Adrenal gland (tissue), 12 donors: ENCODE measurements around the gene CMC1. TPM values are rescaled to one million over a fixed set of nuclear protein-coding genes. Genes with fewer than 3 reads are reported as not detected.

Experiments
- DNase-seq, 7 donors: peaks; one replicate each; pipeline ENCODE4 v3.0.0-alpha.2; 2019 to 2020
- H3K27ac ChIP-seq, 5 donors: fragments of 200-600 bp; sonication (generic) in 4 of 5; 1 replicate in 3 of 5; 2 replicates in 2 of 5; pipeline versions ENCODE4 v1.5.1 to v1.8.0; 2016 to 2020; ENCODE audit warnings: mild to moderate bottlenecking in 1 of 5
- H3K27me3 ChIP-seq: fragments of 200-600 bp; 2 replicates; pipeline ENCODE4 v1.8.0; 2021
- H3K36me3 ChIP-seq, 2 donors: fragments of 200-600 bp; replicated peaks in 1 of 2; 1 replicate in 1 of 2; 2 replicates in 1 of 2; pipeline versions ENCODE4 v1.5.1 to v1.8.0; 2018 to 2022
- H3K4me1 ChIP-seq, 2 donors: fragments of 200-600 bp; replicated peaks in 1 of 2; 1 replicate in 1 of 2; 2 replicates in 1 of 2; pipeline versions ENCODE4 v1.5.1 to v1.8.0; 2018 to 2021
- H3K4me3 ChIP-seq, 4 donors: fragments of 200-600 bp; sonication (generic) in 3 of 4; one replicate each; pipeline ENCODE4 v1.5.1; 2016 to 2018
- H3K9me3 ChIP-seq, 3 donors: fragments of 200-600 bp; sonication (generic) in 1 of 3; replicated peaks in 1 of 3; 1 replicate in 2 of 3; 2 replicates in 1 of 3; pipeline versions ENCODE4 v1.5.1 to v1.8.0; 2016 to 2021
- POLR2A ChIP-seq, 2 donors: fragments of 450-650 bp; IDR thresholded peaks; one replicate each; pipeline ENCODE4 v1.6.1; 2017; ENCODE audit warnings: antibody characterized with exemption in 2 of 2, mild to moderate bottlenecking in 2 of 2, moderate library complexity in 1 of 2
- WGBS, 4 donors: extraction: QIAGEN DNeasy Blood & Tissue Kit in 2 of 4; methylation state at CpG; one replicate each; pipeline versions ENCODE4 v1.1.5 to v1.1.7; 2013 to 2017; 5-methylcytosine and 5-hydroxymethylcytosine counted together
- intact Hi-C, 2 donors: fragments of 100-400 bp; cut with DNase I; formaldehyde crosslinking; loops; one replicate each; pipeline versions ENCODE4 v1.14.1 to v1.15.0; 2022 to 2023
- polyA plus RNA-seq, 3 donors: library from polyadenylated mRNA; stranded (reverse); fragments of 200-250 nt in 2 of 3; fragments of 350-450 nt in 1 of 3; fragmentation: Illumina TruSeq in 1 of 3; extraction: RNeasy Lipid Tissue Mini Kit (QIAGEN cat#74804) in 1 of 3; gene quantifications; one replicate each; pipeline ENCODE4 v1.2.3, GENCODE V29; 2013 to 2014
- total RNA-seq, 9 donors: library from RNA; depleted of rRNA in 4 of 9; stranded (reverse); fragments of >200 nt in 4 of 9; fragments of 120-200 nt in 1 of 9; fragmentation: NEBNext Ultra II Directional in 1 of 9; extraction: Animal tissue kit (Norgen Biotek cat#: 25700) in 1 of 9; gene quantifications; one replicate each; pipeline versions ENCODE4 v1.1.0 to v1.2.4, GENCODE V29; 2013 to 2023
- TF ChIP-seq, protein P1 (sequence below), 6 experiments: fragments of 450-650 bp in 4 of 6; fragments of 200-600 bp in 2 of 6; sonication (generic) in 1 of 6; IDR thresholded peaks; 1 replicate in 5 of 6; 2 replicates in 1 of 6; pipeline versions ENCODE4 v1.5.1 to v1.8.0; 2016 to 2021; ENCODE audit warnings: antibody characterized with exemption in 6 of 6, mild to moderate bottlenecking in 2 of 6, moderate library complexity in 1 of 6
- donor health status: healthy with polysubstance abuse.
- donor health status: Bipolar disorder and iron deficiency.
- donor health status: DM: yes; HTN: yes; CAD: no.
- donor health status: DM: no; HTN: no; CAD: no.
- donor health status: DM: no; HTN: no; CAD: no.
- donor health status: DM: yes; HTN: yes; CAD: no.

The CMC1 gene
- total and polyA plus RNA-seq, 12 donors = 6.7 to 32.8 (median 19.9) TPM

DNA sequence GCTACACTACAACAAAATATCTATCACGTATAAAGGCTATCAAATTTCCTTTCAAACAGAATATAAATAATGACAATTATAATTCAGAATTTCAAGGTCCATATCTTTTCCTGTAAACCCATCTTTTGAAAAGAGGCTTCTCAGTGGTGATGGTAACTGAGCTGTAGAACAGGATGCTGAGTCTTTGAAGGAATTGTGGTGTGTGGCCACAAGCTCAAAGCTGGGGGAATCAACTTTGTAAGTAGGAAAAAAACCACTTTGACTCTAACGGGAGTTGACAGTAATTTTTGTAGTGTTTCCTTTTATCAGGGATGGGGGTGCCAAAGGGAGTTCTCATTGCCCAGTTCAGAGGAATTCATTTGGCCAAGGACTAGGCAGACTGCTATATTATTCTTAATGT, 93.8 kb downstream of the CMC1 start:
- no peak for DNase-seq
- peaks cover 0 to 36% of the 10 kb centered on the region in 2 donors for H3K36me3 ChIP-seq
- H3K9me3 ChIP-seq = no peaks in the 10 kb centered on the region
- no peak overlapping the region for H3K27ac ChIP-seq
- 74 to 81% (median 76%) methylated on average over 2 of the region's 2 CpGs for WGBS, 4 donors
- intact Hi-C loops = no loop called here
- no peaks in the 10 kb centered on the region for H3K27me3 ChIP-seq
- no peak overlapping the region for H3K4me3 ChIP-seq
- H3K4me1 ChIP-seq = no peaks in the 10 kb centered on the region
- TF ChIP-seq, protein P1, sequence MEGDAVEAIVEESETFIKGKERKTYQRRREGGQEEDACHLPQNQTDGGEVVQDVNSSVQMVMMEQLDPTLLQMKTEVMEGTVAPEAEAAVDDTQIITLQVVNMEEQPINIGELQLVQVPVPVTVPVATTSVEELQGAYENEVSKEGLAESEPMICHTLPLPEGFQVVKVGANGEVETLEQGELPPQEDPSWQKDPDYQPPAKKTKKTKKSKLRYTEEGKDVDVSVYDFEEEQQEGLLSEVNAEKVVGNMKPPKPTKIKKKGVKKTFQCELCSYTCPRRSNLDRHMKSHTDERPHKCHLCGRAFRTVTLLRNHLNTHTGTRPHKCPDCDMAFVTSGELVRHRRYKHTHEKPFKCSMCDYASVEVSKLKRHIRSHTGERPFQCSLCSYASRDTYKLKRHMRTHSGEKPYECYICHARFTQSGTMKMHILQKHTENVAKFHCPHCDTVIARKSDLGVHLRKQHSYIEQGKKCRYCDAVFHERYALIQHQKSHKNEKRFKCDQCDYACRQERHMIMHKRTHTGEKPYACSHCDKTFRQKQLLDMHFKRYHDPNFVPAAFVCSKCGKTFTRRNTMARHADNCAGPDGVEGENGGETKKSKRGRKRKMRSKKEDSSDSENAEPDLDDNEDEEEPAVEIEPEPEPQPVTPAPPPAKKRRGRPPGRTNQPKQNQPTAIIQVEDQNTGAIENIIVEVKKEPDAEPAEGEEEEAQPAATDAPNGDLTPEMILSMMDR (IDR thresholded peaks at IDR 0.05) = no peak
- TF ChIP-seq POLR2A (IDR thresholded peaks at IDR 0.05) = no peak

DNA sequence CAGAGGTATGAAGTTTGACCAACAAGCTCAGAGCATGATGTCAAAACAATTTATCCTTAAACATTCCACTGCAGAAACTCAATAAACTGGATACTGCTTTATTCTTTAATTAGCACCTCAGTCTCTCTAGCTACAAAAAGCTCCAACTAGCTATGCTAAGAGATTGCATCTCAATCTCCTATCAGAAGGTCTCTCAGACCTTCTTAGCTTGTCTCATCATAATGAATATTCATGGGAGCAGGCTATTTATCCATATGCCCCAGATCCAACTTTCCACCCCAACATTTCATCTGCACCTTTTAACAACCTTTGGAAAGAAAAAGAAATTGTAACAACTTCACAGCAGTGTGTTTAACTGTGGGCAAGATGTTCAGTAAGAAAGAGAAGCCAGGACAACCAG, 95.8 kb downstream of the CMC1 start:
- H3K27me3 ChIP-seq = no peaks in the 10 kb centered on the region
- no peak overlapping the region for H3K27ac ChIP-seq
- no peak overlapping the region for H3K4me3 ChIP-seq
- TF ChIP-seq POLR2A (IDR thresholded peaks at IDR 0.05) = no peak
- TF ChIP-seq, protein P1 (IDR thresholded peaks at IDR 0.05) = no peak
- peaks cover 0 to 13% of the 10 kb centered on the region in 2 donors for H3K4me1 ChIP-seq
- no peaks in the 10 kb centered on the region for H3K9me3 ChIP-seq
- DNase-seq = no peak
- intact Hi-C loops = no loop called here
- H3K36me3 ChIP-seq = peaks cover 0 to 33% of the 10 kb centered on the region in 2 donors

DNA sequence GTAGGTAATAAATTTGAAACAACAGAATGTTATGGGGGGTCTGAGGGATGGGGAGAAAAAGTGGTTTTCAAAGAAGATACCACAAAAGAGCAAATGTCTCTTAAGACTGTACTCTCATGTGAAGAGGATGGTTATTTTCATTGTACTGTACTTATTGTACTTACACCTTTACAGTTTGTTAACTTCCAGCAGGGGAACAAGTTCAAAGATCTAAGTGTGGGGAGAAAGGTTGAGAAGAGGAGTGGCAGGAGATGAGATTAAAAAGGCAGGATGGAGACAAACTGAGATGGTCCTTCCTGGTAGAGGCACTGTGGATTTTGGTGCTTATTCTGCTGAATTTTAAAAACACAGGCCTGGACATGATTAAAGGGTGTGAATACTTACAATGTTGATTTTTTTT, 101.7 kb downstream of the CMC1 start:
- H3K4me3 ChIP-seq = no peak overlapping the region
- H3K27ac ChIP-seq = no peak overlapping the region
- peaks cover 0 to 16% of the 10 kb centered on the region in 2 donors for H3K36me3 ChIP-seq
- no peaks in the 10 kb centered on the region for H3K9me3 ChIP-seq
- H3K27me3 ChIP-seq = no peaks in the 10 kb centered on the region
- peaks cover 0 to 63% of the 10 kb centered on the region in 2 donors for H3K4me1 ChIP-seq
- no peak for TF ChIP-seq POLR2A (IDR thresholded peaks at IDR 0.05)
- TF ChIP-seq, protein P1 (IDR thresholded peaks at IDR 0.05) = no peak
- DNase-seq = no peak
- intact Hi-C loops = no loop called here

- DNase-seq = no peak
- H3K4me1 ChIP-seq = peaks cover 0 to 69% of the 10 kb centered on the region in 2 donors
- peak overlapping the region in 1 of 4 donors; percentile 88 for H3K4me3 ChIP-seq
- H3K9me3 ChIP-seq = peaks cover 0 to 10% (median 0%) of the 10 kb centered on the region in 3 donors
- H3K27me3 ChIP-seq = no peaks in the 10 kb centered on the region
- H3K36me3 ChIP-seq = no peaks in the 10 kb centered on the region
- 97 to 100% (median 97%) methylated on average over 1 of the region's 1 CpG for WGBS, 4 donors
- TF ChIP-seq POLR2A (IDR thresholded peaks at IDR 0.05) = no peak
- TF ChIP-seq, protein P1 (IDR thresholded peaks at IDR 0.05) = no peak
- intact Hi-C loops = no loop called here
- H3K27ac ChIP-seq = no peak overlapping the region
Measured at GRCh38 chr3:28345690-28346089, 104.3 kb downstream of the CMC1 start.
